ENCODE data around the gene MARCHF6.

Gene MARCHF6

GRCh38 chr5:10324518-10325370 is 28.8 kb upstream of the MARCHF6 start:
- DNase-seq (ENCODE audit: low spot score) = no peak
- Histone ChIP-seq H3K9me3 (ENCODE audit: severe bottlenecking) (no peaks in the 10 kb centered on the region), H3K4me3 (ENCODE audit: severe bottlenecking) (no peak overlapping the region), H3K27me3 (ENCODE audit: insufficient read depth, poor library complexity, severe bottlenecking) (no peaks in the 10 kb centered on the region), H3K4me1 (ENCODE audit: insufficient read depth, poor library complexity, severe bottlenecking) (peaks cover 7% of the 10 kb centered on the region), H3K36me3 (ENCODE audit: low read depth) (no peaks in the 10 kb centered on the region), H3K27ac (ENCODE audit: poor library complexity, severe bottlenecking) (no peak overlapping the region)
- TF ChIP-seq CTCF (IDR thresholded peaks at IDR 0.05; ENCODE audit: poor library complexity, severe bottlenecking) = no peak
- peak; percentile 30; the same call in 2 of the 3 replicates for ATAC-seq (ENCODE audit: low read depth)

GRCh38 chr5:10328323-10328722 is 25.2 kb upstream of the MARCHF6 start:
- no peak for TF ChIP-seq CTCF (IDR thresholded peaks at IDR 0.05; ENCODE audit: poor library complexity, severe bottlenecking)
- peak; percentile 43; the same call in 2 of the 3 replicates for ATAC-seq (ENCODE audit: low read depth)
- peaks cover 7% of the 10 kb centered on the region for H3K4me1 ChIP-seq (ENCODE audit: insufficient read depth, poor library complexity, severe bottlenecking)
- H3K36me3 ChIP-seq (ENCODE audit: low read depth) = no peaks in the 10 kb centered on the region
- H3K9me3 ChIP-seq (ENCODE audit: severe bottlenecking) = no peaks in the 10 kb centered on the region
- no peak overlapping the region for H3K27ac ChIP-seq (ENCODE audit: poor library complexity, severe bottlenecking)
- H3K27me3 ChIP-seq (ENCODE audit: insufficient read depth, poor library complexity, severe bottlenecking) = no peaks in the 10 kb centered on the region
- DNase-seq (ENCODE audit: low spot score) = no peak
- H3K4me3 ChIP-seq (ENCODE audit: severe bottlenecking) = no peak overlapping the region

GRCh38 chr5:10329446-10329819 is 24.1 kb upstream of the MARCHF6 start:
- no peaks in the 10 kb centered on the region for H3K36me3 ChIP-seq (ENCODE audit: low read depth)
- DNase-seq (ENCODE audit: low spot score) = no peak
- H3K27me3 ChIP-seq (ENCODE audit: insufficient read depth, poor library complexity, severe bottlenecking) = no peaks in the 10 kb centered on the region
- H3K9me3 ChIP-seq (ENCODE audit: severe bottlenecking) = no peaks in the 10 kb centered on the region
- TF ChIP-seq CTCF (IDR thresholded peaks at IDR 0.05; ENCODE audit: poor library complexity, severe bottlenecking) = no peak
- peaks cover 7% of the 10 kb centered on the region for H3K4me1 ChIP-seq (ENCODE audit: insufficient read depth, poor library complexity, severe bottlenecking)
- H3K27ac ChIP-seq (ENCODE audit: poor library complexity, severe bottlenecking) = no peak overlapping the region
- no peak overlapping the region for H3K4me3 ChIP-seq (ENCODE audit: severe bottlenecking)
- ATAC-seq (ENCODE audit: low read depth) = no peak

- no peaks in the 10 kb centered on the region for H3K36me3 ChIP-seq (ENCODE audit: low read depth)
- no peak overlapping the region for H3K4me3 ChIP-seq (ENCODE audit: severe bottlenecking)
- no peak overlapping the region for H3K27ac ChIP-seq (ENCODE audit: poor library complexity, severe bottlenecking)
- TF ChIP-seq CTCF (IDR thresholded peaks at IDR 0.05; ENCODE audit: poor library complexity, severe bottlenecking) = no peak
- H3K9me3 ChIP-seq (ENCODE audit: severe bottlenecking) = no peaks in the 10 kb centered on the region
- no peak for DNase-seq (ENCODE audit: low spot score)
- H3K27me3 ChIP-seq (ENCODE audit: insufficient read depth, poor library complexity, severe bottlenecking) = no peaks in the 10 kb centered on the region
- no peak for ATAC-seq (ENCODE audit: low read depth)
- peaks cover 7% of the 10 kb centered on the region for H3K4me1 ChIP-seq (ENCODE audit: insufficient read depth, poor library complexity, severe bottlenecking)
Measured at GRCh38 chr5:10329820-10330481, 23.5 kb upstream of the MARCHF6 start.

All from RWPE2 (cell line).